GM18498 (cell line): ENCODE results near the gene PRMT2.
"Not testable (repeated sequence)": the region's sequence is repeated elsewhere in the genome, so short reads cannot be mapped to it uniquely, and the experiment has no call there.

ENCODE experiments used
- ATAC-seq: cut with Tn5 transposase; IDR thresholded peaks from one replicate; pipeline ENCODE4 v1.9.1; 2021; ENCODE audit warnings: mild to moderate bottlenecking, moderate library complexity; ENCODE audit not compliant: unreplicated experiment

PRMT2 gene

GRCh38 chr21:46617267-46618051, 18.0 kb upstream of the PRMT2 start:
- ATAC-seq, result no peak

DNA sequence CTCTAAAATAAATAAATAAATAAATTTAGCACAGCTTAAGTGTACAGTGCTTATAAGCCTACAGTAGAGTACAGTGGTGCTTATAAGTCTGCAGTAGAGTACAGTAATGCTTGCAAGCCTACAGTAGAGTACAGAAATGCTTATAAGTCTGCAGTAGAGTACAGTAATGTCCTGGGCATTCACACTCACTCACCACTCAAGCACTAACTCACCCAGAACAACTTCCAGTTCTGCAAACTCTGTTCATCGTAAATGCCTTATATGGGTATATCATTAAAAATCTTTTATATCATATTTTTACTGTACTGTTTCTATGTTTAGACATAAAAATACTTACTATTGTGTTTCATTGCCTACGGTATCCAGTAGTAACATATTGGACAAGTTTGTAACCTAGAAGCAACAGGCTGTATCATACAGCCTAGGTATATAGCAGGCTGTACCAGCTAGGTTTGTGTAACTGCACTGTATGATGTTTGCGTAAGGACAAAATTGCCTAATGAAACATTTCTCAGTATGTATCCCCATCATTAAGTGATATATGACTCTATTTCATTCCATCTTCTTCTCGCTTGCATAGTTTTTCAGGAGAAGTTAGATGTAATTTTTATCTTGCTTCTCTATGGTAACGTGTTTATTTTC, 16.6 kb upstream of the PRMT2 start:
- no peak for ATAC-seq

DNA sequence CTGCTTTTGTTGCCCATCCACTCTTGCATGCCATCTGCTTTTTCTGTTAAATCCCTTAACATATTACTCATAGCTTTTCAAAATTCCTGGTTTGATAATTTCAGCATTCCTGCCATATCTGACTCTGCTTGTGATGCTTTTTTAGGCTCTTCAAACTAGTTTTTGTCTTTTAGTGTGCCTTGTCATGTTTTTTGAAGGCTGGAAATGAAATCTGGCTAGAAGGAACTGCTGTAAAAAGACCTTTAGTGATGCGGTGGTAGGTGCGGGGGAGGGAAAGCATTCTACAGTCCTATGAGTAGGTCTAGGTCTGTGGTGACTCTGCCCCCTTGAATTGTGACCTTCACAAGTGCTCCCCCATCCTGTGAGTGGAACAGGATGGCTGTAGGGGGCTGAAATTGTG, 15.6 kb upstream of the PRMT2 start:
- ATAC-seq, result no peak

- no peak for ATAC-seq
Measured at GRCh38 chr21:46620846-46621245, 14.6 kb upstream of the PRMT2 start.

DNA sequence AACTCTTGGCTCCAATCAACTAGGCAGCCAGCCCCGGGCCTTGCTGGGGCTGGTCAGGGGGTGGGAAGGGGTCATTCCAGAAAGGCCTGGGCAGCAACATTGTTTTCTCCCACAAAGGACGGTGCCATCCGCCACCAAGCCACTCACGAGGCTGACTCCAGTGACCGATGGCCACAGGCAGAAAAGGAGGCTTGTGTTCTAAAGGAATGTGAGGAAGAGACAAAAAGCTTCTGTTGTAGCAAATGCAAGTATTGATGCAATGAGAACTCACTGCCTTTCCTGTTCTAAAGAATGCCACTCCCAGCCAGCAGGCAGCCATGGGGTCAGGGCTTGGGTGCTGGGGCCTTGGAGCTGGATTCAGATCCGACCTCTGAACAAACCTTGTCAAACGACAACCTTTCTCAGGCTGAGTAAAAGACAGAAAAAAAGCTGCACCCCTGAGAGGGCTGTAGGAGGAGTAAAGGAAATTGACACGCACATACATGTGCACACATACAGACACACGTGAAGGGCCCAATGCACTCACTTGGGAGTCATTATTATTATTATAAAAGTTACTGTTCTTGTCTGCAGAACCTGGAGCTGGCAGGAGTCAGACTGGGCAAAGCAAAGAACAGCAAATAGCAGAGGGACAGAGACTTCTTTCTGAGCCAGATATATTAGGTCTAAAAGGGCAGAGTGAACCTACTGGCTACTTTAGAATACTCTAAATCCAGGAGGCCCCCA, 13.9 kb upstream of the PRMT2 start:
- no peak for ATAC-seq

DNA sequence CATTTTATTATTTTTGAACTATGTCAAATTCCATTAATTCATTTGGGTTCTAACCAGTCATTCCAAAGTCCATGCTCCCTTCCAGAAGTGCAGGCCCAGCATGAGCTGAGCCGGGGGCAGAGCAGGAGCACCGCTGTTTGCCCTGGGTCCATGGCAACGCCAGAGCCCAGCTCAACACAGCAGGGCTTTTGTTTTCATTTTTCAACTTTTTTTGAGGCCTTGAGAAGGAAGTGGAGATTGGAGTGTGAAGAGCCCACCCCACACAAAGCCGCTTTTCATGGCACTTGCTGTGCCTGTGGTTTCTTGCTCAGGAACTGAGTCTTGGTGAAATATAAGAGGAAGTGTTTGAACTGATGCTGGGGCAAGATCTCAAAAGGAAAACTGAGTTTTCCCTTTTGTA, 13.2 kb upstream of the PRMT2 start:
- ATAC-seq, result no peak

GRCh38 chr21:46624050-46624449, 11.4 kb upstream of the PRMT2 start:
- ATAC-seq, result no peak

DNA sequence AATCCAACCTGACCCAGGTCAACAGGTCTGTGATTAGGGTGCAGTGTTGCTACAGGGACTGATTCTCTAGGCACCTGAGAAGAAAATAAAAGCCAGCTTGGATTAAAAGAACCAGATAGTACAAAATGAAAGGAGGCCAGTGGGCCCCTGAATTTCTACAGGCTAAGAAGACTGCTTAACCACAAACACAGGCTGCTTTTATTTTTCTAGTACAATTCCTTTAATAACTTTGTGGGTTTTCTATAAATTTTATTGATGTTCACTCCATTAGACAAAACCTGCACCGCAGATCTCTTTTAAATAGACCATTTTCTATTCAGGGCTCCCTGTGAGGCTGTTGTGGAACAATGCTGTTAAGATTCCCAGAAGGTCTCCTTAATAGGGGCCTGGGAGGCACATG, 9.7 kb upstream of the PRMT2 start:
- no peak for ATAC-seq

DNA sequence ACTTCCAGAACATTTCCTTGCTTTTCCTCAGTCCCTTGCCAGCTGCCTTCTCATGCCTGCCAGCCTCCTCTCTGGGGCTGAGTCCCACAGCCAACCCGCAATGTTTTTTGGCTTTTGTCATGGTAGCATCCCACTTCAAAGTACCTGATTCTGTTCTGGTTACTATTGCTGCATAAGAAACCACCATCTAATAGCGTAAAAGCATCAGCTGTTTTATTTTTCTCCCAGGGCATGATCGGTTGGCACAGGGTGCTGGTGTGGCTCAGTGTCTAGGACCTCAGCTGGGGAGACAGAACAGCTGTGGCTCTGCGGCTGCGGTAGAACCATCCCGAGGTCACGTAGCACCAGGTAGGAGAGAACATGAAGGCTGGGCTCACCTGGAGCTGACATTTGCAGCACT, 8.9 kb upstream of the PRMT2 start:
- ATAC-seq, result no peak

GRCh38 chr21:46626975-46627501, 8.4 kb upstream of the PRMT2 start:
- ATAC-seq, result no peak

- ATAC-seq, result no peak
Measured at GRCh38 chr21:46627726-46628125, 7.7 kb upstream of the PRMT2 start.

DNA sequence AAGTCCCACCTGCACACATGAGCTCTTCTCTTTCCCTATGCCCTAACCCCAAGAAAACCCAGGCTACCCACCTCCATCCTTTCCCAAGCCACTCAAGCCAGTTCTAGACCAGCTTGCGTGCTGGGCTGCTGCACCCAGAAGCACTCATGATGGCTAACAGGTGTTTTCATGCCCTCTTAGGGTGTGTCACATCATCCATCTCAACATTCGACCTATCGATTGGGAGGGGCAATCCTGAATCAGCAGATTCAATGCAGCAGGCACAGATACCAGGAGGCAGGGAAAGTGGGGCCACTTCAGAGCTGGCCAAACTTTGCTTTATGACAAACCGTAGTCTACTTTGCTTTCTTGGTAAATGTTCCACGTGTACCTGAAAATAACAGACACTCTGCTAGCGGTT, 6.6 kb upstream of the PRMT2 start:
- no peak for ATAC-seq

- not testable (repeated sequence) for ATAC-seq
Measured at GRCh38 chr21:46630915-46631314, 4.6 kb upstream of the PRMT2 start.

- no peak for ATAC-seq
Measured at GRCh38 chr21:46633566-46633965, 1.9 kb upstream of the PRMT2 start.

- no peak for ATAC-seq
Measured at GRCh38 chr21:46634427-46634826, 1.0 kb upstream of the PRMT2 start.

DNA sequence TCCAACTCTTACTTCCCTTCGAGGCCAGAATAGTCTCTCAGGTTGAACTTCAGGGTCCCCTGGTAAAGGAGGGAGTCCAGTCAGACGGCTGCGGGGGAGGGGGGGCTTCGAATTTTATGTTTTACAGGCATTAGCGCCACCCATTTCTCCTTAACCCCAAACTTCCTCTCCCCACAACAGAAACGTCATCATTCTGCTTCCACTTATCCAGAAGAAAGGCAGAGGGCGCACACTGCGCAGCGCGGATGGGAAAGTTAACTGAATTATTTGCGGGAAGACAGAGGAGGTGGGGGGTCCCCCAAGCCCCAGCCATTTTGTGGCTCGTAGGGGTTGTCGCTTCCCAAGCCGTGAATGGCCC, 529 bp upstream of the PRMT2 start:
- peak; percentile 11 for ATAC-seq

- no peak for ATAC-seq
Measured at GRCh38 chr21:46636181-46636512, 673 bp downstream of the PRMT2 start.

- ATAC-seq, result no peak
Measured at GRCh38 chr21:46636550-46637285, 1.2 kb downstream of the PRMT2 start.

GRCh38 chr21:46637952-46638746, 2.7 kb downstream of the PRMT2 start:
- no peak for ATAC-seq
